IMR-90 (cell line): Measurements from ENCODE around the gene RBMS2. TPM values are rescaled to one million over a fixed set of nuclear protein-coding genes. Genes with fewer than 3 reads are reported as not detected.

ENCODE experiments used
- ATAC-seq: fragments of 200-7000 bp; cut with Tn5 transposase; 2 replicates; pipeline ENCODE4 v1.9.1; 2020; ENCODE audit warnings: low read depth, mild to moderate bottlenecking, moderate library complexity
- BruUV-seq: library from RNA; stranded (reverse); fragments of 400-500 nt; replicated peaks from 2 replicates; lab custom pipeline; 2021; lab: Mats Ljungman, UMichigan
- CTCF ChIA-PET: fragments of 300-600 bp; formaldehyde crosslinking; extraction: SDS; loops from one replicate; lab custom pipeline; 2021; ENCODE audit warnings: antibody characterized with exemption; lab: Yijun Ruan, JAX
- POLR2A ChIA-PET: fragments of 300-600 bp; sonication (Branson Sonifier 250); formaldehyde crosslinking; loops from one replicate; lab custom pipeline; 2022; ENCODE audit warnings: antibody characterized with exemption; ENCODE audit not compliant: unreplicated experiment; lab: Charles Lee
- DNase-seq: peaks from one replicate; pipeline ENCODE4 v3.0.0; 2013
- H2AFZ ChIP-seq: replicated peaks from 2 replicates; pipeline ENCODE3; 2013; ENCODE audit warnings: low read length, mild to moderate bottlenecking; ENCODE audit not compliant: poor library complexity
- H2AK5ac ChIP-seq: 2 replicates; pipeline ENCODE4 v1.6.1; 2013; ENCODE audit warnings: low read depth, low read length, inconsistent platforms
- H2AK9ac ChIP-seq: replicated peaks from 2 replicates; pipeline ENCODE3; 2013; ENCODE audit warnings: mild to moderate bottlenecking, low read depth, low read length, moderate library complexity; ENCODE audit not compliant: poor library complexity
- H2BK120ac ChIP-seq: 2 replicates; pipeline ENCODE4 v1.6.1; 2013; ENCODE audit warnings: low read depth, low read length, inconsistent platforms
- H2BK15ac ChIP-seq: 3 replicates; pipeline ENCODE4 v1.6.1; 2013; ENCODE audit warnings: low read depth, low read length, inconsistent platforms
- H2BK20ac ChIP-seq: 2 replicates; pipeline ENCODE4 v1.6.1; 2013; ENCODE audit warnings: low read depth, mild to moderate bottlenecking, inconsistent platforms, low read length, moderate library complexity
- H2BK5ac ChIP-seq: 2 replicates; pipeline ENCODE4 v1.6.1; 2013; ENCODE audit warnings: mild to moderate bottlenecking, low read depth, low read length, inconsistent platforms; ENCODE audit not compliant: poor library complexity, severe bottlenecking
- H3K14ac ChIP-seq: replicated peaks from 2 replicates; pipeline ENCODE4 v1.6.1; 2013; ENCODE audit warnings: low read depth, low read length, inconsistent platforms
- H3K18ac ChIP-seq: 2 replicates; pipeline ENCODE4 v1.6.1; 2013; ENCODE audit warnings: low read depth, low read length, control low read depth
- H3K23ac ChIP-seq: 2 replicates; pipeline ENCODE4 v1.6.1; 2013; ENCODE audit warnings: low read depth, low read length, inconsistent platforms
- H3K27ac ChIP-seq: 2 replicates; pipeline ENCODE4 v1.5.1; 2013; ENCODE audit warnings: mild to moderate bottlenecking, control low read depth, low read length; ENCODE audit not compliant: insufficient read depth
- H3K27me3 ChIP-seq: 2 replicates; pipeline ENCODE4 v1.6.1; 2013; ENCODE audit warnings: low read length; ENCODE audit not compliant: control insufficient read depth, insufficient read depth
- H3K36me3 ChIP-seq: 2 replicates; pipeline ENCODE4 v1.6.1; 2013; ENCODE audit warnings: low read length, mixed read lengths; ENCODE audit not compliant: control insufficient read depth, insufficient read depth
- H3K4ac ChIP-seq: 2 replicates; pipeline ENCODE4 v1.6.1; 2013; ENCODE audit warnings: low read depth, low read length, inconsistent platforms
- H3K4me1 ChIP-seq: 2 replicates; pipeline ENCODE4 v1.6.1; 2013; ENCODE audit warnings: low read length, mixed read lengths; ENCODE audit not compliant: control insufficient read depth, insufficient read depth
- H3K4me2 ChIP-seq: 2 replicates; pipeline ENCODE4 v1.6.1; 2013; ENCODE audit warnings: low read depth, mild to moderate bottlenecking, control low read depth, low read length, moderate library complexity
- H3K4me3 ChIP-seq: 2 replicates; pipeline ENCODE4 v1.5.1; 2013; ENCODE audit warnings: low read depth, mild to moderate bottlenecking, control low read depth, low read length, moderate library complexity; ENCODE audit not compliant: insufficient read depth
- H3K56ac ChIP-seq: 2 replicates; pipeline ENCODE4 v1.6.1; 2013; ENCODE audit warnings: low read length, inconsistent platforms; ENCODE audit not compliant: insufficient read depth; ENCODE audit errors: extremely low read depth
- H3K79me1 ChIP-seq, 2 experiments: 2 replicates each; pipeline ENCODE4 v1.6.1; 2013; ENCODE audit warnings: low read length in 2 of 2, inconsistent platforms in 1 of 2, low read depth in 1 of 2
- H3K9ac ChIP-seq: 2 replicates; pipeline ENCODE4 v1.6.1; 2013; ENCODE audit warnings: low read depth, low read length, control low read depth
- H3K9me1 ChIP-seq: 2 replicates; pipeline ENCODE4 v1.6.1; 2013; ENCODE audit warnings: low read length, inconsistent platforms; ENCODE audit not compliant: insufficient read depth
- H3K9me3 ChIP-seq: 2 replicates; pipeline ENCODE4 v1.6.1; 2013; ENCODE audit warnings: low read length; ENCODE audit not compliant: control insufficient read depth, insufficient read depth
- H4K20me1 ChIP-seq: 2 replicates; pipeline ENCODE4 v1.6.1; 2013; ENCODE audit warnings: low read length, inconsistent platforms; ENCODE audit not compliant: insufficient read depth
- H4K5ac ChIP-seq: 2 replicates; pipeline ENCODE4 v1.6.1; 2013; ENCODE audit warnings: mild to moderate bottlenecking, low read depth, low read length, control low read depth
- H4K8ac ChIP-seq, 2 experiments: 2 replicates each; pipeline ENCODE4 v1.6.1; 2013; ENCODE audit warnings: low read depth in 2 of 2, low read length in 2 of 2, control low read depth in 1 of 2, inconsistent platforms in 1 of 2
- H4K91ac ChIP-seq: 2 replicates; pipeline ENCODE4 v1.6.1; 2013; ENCODE audit warnings: low read depth, low read length, inconsistent platforms; ENCODE audit not compliant: insufficient read depth
- BHLHE40 ChIP-seq: fragments of 150-350 bp; IDR thresholded peaks from 2 replicates; pipeline ENCODE4 v1.6.1; 2016; ENCODE audit warnings: mild to moderate bottlenecking, low read depth, low read length
- CEBPB ChIP-seq: IDR thresholded peaks from 2 replicates; pipeline ENCODE4 v1.6.1; 2012; ENCODE audit warnings: low read depth, low read length, improper control_type of control experiment
- FOS ChIP-seq: fragments of 150-350 bp; IDR thresholded peaks from 2 replicates; pipeline ENCODE4 v1.6.1; 2016; ENCODE audit warnings: low read depth, low read length
- MAFK ChIP-seq: IDR thresholded peaks from 2 replicates; pipeline ENCODE4 v1.6.1; 2012; ENCODE audit warnings: low read depth, low read length, improper control_type of control experiment
- MAZ ChIP-seq: IDR thresholded peaks from 2 replicates; pipeline ENCODE4 v1.6.1; 2012; ENCODE audit warnings: low read depth, mild to moderate bottlenecking, low read length, improper control_type of control experiment, moderate library complexity, borderline replicate concordance
- MXI1 ChIP-seq: IDR thresholded peaks from 2 replicates; pipeline ENCODE4 v1.6.1; 2012; ENCODE audit warnings: low read depth, mild to moderate bottlenecking, low read length, moderate library complexity, borderline replicate concordance
- POLR2A ChIP-seq: IDR thresholded peaks from 2 replicates; pipeline ENCODE4 v1.6.1; 2012; ENCODE audit warnings: mild to moderate bottlenecking, low read depth, low read length
- RAD21 ChIP-seq: IDR thresholded peaks from 2 replicates; pipeline ENCODE4 v1.6.1; 2012; ENCODE audit warnings: low read length, improper control_type of control experiment
- RCOR1 ChIP-seq: IDR thresholded peaks from 2 replicates; pipeline ENCODE4 v1.6.1; 2012; ENCODE audit warnings: mild to moderate bottlenecking, low read length, improper control_type of control experiment; ENCODE audit not compliant: insufficient replicate concordance
- RFX5 ChIP-seq: IDR thresholded peaks from 2 replicates; pipeline ENCODE4 v1.8.0; 2012; ENCODE audit warnings: low read depth, mild to moderate bottlenecking, low read length, moderate library complexity
- SMC3 ChIP-seq: fragments of 150-350 bp; IDR thresholded peaks from 2 replicates; pipeline ENCODE4 v1.6.1; 2016; ENCODE audit warnings: low read depth, mild to moderate bottlenecking, antibody characterized with exemption, low read length, moderate library complexity
- whole genome bisulfite sequencing, 2 experiments: methylation state at CpG; one replicate each; pipeline versions ENCODE4 v1.1.5 to v1.1.7; 2013; ENCODE audit warnings: missing lambda C conversion rate in 2 of 2; ENCODE audit not compliant: insufficient read length in 1 of 2; ENCODE audit errors: extremely low coverage in 2 of 2; 5-methylcytosine and 5-hydroxymethylcytosine counted together
- dilution Hi-C: fragments of 300-500 bp; cut with HindIII; formaldehyde crosslinking; loops from one replicate; pipeline ENCODE4 v1.14.3; 2018; ENCODE audit warnings: low sequenced_read_pairs; ENCODE audit not compliant: unreplicated experiment
- in situ Hi-C: fragments of 300-500 bp; cut with MboI; formaldehyde crosslinking; loops from 3 replicates; pipeline ENCODE4 v1.14.3; 2019; ENCODE audit warnings: low sequenced_read_pairs, inconsistent platforms, mixed read lengths
- intact Hi-C: fragments of 100-400 bp; cut with micrococcal nuclease; formaldehyde crosslinking; loops from 2 replicates; pipeline ENCODE4 v1.10.0; 2022
- polyA plus RNA-seq, 3 experiments: library from polyadenylated mRNA; depleted of rRNA; stranded (reverse); fragments of >200 nt; gene quantifications; 2 replicates each; pipeline ENCODE4 v1.2.3, GENCODE V29; 2012; ENCODE audit warnings: low replicate concordance in 1 of 3
- total RNA-seq: library from RNA; depleted of rRNA; stranded (reverse); fragments of >200 nt; gene quantifications from 2 replicates; pipeline ENCODE4 v1.2.3, GENCODE V29; 2012
- TF ChIP-seq, protein P1 (sequence below): conservative IDR thresholded peaks from 2 replicates; pipeline ENCODE4 v1.5.1; 2012; ENCODE audit warnings: mild to moderate bottlenecking, low read depth, low read length, improper control_type of control experiment
- TF ChIP-seq, protein P2 (sequence below): fragments of 150-350 bp; IDR thresholded peaks from 2 replicates; pipeline ENCODE4 v1.6.1; 2016; ENCODE audit warnings: low read depth, mild to moderate bottlenecking, low read length, moderate library complexity, borderline replicate concordance

RBMS2 gene
- total and polyA plus RNA-seq, 2 of the 4 experiments (the other 2 are of a cell fraction): 38.0 to 43.6 TPM

DNA sequence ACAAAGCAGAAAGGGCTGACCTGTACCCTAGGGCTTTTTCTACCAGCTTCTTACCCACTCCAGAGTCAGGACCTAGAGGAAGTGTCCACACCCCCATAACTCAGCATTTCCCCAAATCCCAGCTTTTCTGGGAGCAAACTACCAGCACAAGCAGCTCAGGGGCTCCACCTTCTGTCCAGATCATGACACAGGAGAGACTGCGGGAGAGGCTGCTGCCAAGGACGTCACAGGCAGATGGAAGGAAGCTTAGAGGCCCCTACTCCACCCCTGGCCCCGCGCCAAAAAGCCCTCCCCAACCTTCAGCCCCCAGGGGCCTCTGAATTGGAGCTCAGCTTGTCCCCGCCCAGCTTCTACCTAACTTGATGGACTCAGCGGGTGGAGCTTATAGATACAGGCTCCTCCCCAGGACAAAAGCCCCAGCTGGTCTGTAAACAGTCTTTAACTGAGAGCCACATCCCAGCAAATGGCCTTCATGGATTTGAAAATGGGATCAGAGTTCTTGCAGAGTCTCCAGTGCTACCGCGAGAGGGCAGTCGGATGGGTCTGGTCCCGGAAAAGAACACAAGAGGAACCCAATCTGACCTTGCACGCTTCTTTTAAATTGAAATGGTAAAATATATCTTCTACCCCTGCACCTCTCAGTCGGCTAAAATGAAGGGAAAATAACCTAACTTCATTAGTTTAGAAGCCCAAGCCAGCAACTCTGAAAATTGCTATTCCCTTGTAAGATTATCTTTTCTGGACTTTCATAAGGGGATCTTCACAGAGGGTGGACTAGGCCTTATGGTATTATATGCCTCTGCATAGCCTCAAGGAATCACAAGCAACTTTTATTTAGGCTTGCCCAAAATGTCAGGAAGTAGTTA, 115.3 kb downstream of the RBMS2 start:
- H3K18ac ChIP-seq: peak overlapping the region; percentile 60

More for the DNA sequence above, 115.3 kb downstream of the RBMS2 start:
- Histone ChIP-seq H4K8ac (peak overlapping the region; percentile 69 to 98; a peak in 3 of 4 replicates), H3K23ac (peak overlapping the region; percentile 92), H2BK120ac (peak overlapping the region; percentile 85), H3K4me3 (peak overlapping the region; percentile 69), H3K56ac (peak overlapping the region; percentile 94), H3K9me1 (peaks cover 14% of the 10 kb centered on the region), H3K4me1 (peaks cover 10% of the 10 kb centered on the region), H3K9me3 (no peaks in the 10 kb centered on the region), H3K4me2 (peak overlapping the region; percentile 94), H4K91ac (peak overlapping the region; percentile 98), H2AFZ (peak overlapping the region; percentile 96), H3K14ac (peak overlapping the region; percentile 85), H3K4ac (peak overlapping the region; percentile 98), H3K79me1 (peaks cover 16 to 45% of the 10 kb centered on the region in 2 experiments), H3K27me3 (no peaks in the 10 kb centered on the region), H2BK15ac (peak overlapping the region; percentile 60; the same call in 2 of the 3 replicates), H4K5ac (peak overlapping the region; percentile 62), H2BK5ac (peak overlapping the region; percentile 87), H3K36me3 (peaks cover 27% of the 10 kb centered on the region), H2AK9ac (peak overlapping the region; percentile 100), H3K9ac (peak overlapping the region; percentile 76), H2AK5ac (peak overlapping the region; percentile 98), H3K27ac (peak overlapping the region; percentile 84), H2BK20ac (peak overlapping the region; percentile 45), H4K20me1 (peaks cover 38% of the 10 kb centered on the region)
- WGBS, 2 experiments: 0% methylated on average over 1 of the region's 12 CpGs; no CpG with 5 or more reads in 1 of the 2 experiments
- dilution Hi-C loops: no loop called here
- TF ChIP-seq SMC3 (peak; percentile 46), CEBPB (no peak), BHLHE40 (no peak), RAD21 (peak; percentile 79), RCOR1 (no peak), MAFK (peak; percentile 23; the same call in 1 of the 2 replicates), RFX5 (no peak), MAZ (peak; percentile 99), POLR2A (no peak), MXI1 (0 out of 2 replicates have a peak, but pooled peaks have one; percentile 17), FOS (no peak)
- TF ChIP-seq, protein P1, sequence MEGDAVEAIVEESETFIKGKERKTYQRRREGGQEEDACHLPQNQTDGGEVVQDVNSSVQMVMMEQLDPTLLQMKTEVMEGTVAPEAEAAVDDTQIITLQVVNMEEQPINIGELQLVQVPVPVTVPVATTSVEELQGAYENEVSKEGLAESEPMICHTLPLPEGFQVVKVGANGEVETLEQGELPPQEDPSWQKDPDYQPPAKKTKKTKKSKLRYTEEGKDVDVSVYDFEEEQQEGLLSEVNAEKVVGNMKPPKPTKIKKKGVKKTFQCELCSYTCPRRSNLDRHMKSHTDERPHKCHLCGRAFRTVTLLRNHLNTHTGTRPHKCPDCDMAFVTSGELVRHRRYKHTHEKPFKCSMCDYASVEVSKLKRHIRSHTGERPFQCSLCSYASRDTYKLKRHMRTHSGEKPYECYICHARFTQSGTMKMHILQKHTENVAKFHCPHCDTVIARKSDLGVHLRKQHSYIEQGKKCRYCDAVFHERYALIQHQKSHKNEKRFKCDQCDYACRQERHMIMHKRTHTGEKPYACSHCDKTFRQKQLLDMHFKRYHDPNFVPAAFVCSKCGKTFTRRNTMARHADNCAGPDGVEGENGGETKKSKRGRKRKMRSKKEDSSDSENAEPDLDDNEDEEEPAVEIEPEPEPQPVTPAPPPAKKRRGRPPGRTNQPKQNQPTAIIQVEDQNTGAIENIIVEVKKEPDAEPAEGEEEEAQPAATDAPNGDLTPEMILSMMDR: peak; percentile 82
- TF ChIP-seq, protein P2, sequence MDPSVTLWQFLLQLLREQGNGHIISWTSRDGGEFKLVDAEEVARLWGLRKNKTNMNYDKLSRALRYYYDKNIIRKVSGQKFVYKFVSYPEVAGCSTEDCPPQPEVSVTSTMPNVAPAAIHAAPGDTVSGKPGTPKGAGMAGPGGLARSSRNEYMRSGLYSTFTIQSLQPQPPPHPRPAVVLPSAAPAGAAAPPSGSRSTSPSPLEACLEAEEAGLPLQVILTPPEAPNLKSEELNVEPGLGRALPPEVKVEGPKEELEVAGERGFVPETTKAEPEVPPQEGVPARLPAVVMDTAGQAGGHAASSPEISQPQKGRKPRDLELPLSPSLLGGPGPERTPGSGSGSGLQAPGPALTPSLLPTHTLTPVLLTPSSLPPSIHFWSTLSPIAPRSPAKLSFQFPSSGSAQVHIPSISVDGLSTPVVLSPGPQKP: no peak
- CTCF ChIA-PET: interaction anchor here (0.5 to 2.5 kb wide), 40 partner anchors 9 to 528 kb away, joined by 3 to 27 read pairs (median 4); partner anchors contain the start of genes ATP5F1B, NACA, PTGES3 and RBMS2
- POLR2A ChIA-PET: interaction anchor here (1.0 to 1.4 kb wide), 6 partner anchors 9 to 115 kb away, joined by 3 to 7 read pairs (median 6); partner anchors contain the start of genes ATP5F1B, NACA, PTGES3 and RBMS2
- in situ Hi-C loops: loop anchor here (10.0 kb wide), 1 partner anchor 368 kb away; the partner anchor contains the start of gene ZBTB39
- peak; percentile 81 for ATAC-seq
- intact Hi-C loops: loop anchor here (1.0 to 5.0 kb wide), 4 partner anchors 40 to 124 kb away; partner anchors contain the start of genes NACA and PTGES3
- peak; percentile 100 for DNase-seq
- BruUV-seq: no TSS peak
